SK-N-MC (cell line): ENCODE results near the gene RPL15.

Experiments
- DNase-seq: peaks from one replicate; pipeline ENCODE4 v3.0.0-alpha.2; 2011; ENCODE audit warnings: low read depth, low spot score
- H3K27ac ChIP-seq: fragments of 200-600 bp; sonication (generic); 2 replicates; pipeline ENCODE4 v1.5.1; 2016; ENCODE audit warnings: mixed run types
- H3K36me3 ChIP-seq: fragments of 200-600 bp; sonication (generic); 2 replicates; pipeline ENCODE4 v1.6.1; 2017; ENCODE audit warnings: antibody characterized with exemption, low read length, mixed read lengths; ENCODE audit not compliant: insufficient read depth
- H3K4me3 ChIP-seq: fragments of 200-600 bp; sonication (generic); 2 replicates; pipeline ENCODE4 v1.5.1; 2016
- H3K9ac ChIP-seq: fragments of 200-600 bp; sonication (generic); 2 replicates; pipeline ENCODE4 v1.8.0; 2017; ENCODE audit warnings: mixed run types, mixed read lengths; ENCODE audit not compliant: insufficient read length
- H3K9me3 ChIP-seq: fragments of 200-600 bp; sonication (generic); 2 replicates; pipeline ENCODE4 v1.6.1; 2017; ENCODE audit warnings: low read depth, mild to moderate bottlenecking, antibody characterized with exemption, low read length, moderate library complexity, mixed read lengths
- EZH2 ChIP-seq: fragments of 200-600 bp; sonication (generic); IDR thresholded peaks from one replicate; pipeline ENCODE4 v1.6.1; 2017; ENCODE audit warnings: antibody characterized with exemption
- FOXP2 ChIP-seq: optimal IDR thresholded peaks from 2 replicates; pipeline ENCODE3; 2011; ENCODE audit warnings: mild to moderate bottlenecking, moderate library complexity; ENCODE audit not compliant: insufficient read depth; ENCODE audit errors: extremely low read length, control extremely low read depth
- POLR2AphosphoS5 ChIP-seq: IDR thresholded peaks from 2 replicates; pipeline ENCODE4 v1.6.1; 2012; ENCODE audit warnings: mild to moderate bottlenecking, low read depth, low read length, borderline replicate concordance

The RPL15 gene

DNA sequence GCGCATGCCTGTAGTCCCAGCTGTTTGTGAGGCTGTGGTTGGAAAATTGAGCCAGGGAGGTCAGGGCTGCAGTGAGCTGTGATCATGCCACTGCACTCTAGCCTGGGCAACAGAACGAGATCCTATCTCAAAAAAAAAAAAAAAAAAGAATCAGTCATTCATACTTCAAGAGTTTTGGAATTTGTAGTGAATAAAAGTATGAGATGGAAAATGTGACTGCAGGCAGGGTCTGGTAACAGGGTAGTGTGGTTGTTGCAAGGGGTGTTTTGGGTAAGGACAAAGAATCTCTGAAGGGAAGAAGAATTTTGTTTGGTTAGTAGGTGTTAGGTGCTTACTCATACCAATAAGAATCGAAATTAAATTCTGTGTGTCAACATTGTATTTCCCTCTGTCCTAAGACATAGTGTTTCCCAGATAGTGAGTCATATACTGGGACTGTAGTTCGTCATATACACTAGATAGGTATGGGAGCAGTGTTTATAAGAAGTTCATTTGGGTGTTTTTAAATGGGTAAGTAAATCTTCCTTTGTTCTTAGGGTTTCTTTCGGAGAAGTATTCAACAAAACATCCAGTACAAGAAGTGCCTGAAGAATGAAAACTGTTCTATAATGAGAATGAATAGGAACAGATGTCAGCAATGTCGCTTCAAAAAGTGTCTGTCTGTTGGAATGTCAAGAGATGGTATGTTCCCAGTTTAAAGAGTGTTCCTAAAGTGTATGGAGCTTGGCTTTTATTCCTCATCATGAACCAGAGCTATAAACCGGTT is 42.4 kb downstream of the RPL15 start:
- no peak for DNase-seq
- Histone ChIP-seq H3K9ac (no peak overlapping the region), H3K27ac (no peak overlapping the region), H3K36me3 (no peaks in the 10 kb centered on the region), H3K9me3 (no peaks in the 10 kb centered on the region), H3K4me3 (no peak overlapping the region)
- TF ChIP-seq FOXP2: no peak
- TF ChIP-seq EZH2: no peak
- no peak for TF ChIP-seq POLR2AphosphoS5

DNA sequence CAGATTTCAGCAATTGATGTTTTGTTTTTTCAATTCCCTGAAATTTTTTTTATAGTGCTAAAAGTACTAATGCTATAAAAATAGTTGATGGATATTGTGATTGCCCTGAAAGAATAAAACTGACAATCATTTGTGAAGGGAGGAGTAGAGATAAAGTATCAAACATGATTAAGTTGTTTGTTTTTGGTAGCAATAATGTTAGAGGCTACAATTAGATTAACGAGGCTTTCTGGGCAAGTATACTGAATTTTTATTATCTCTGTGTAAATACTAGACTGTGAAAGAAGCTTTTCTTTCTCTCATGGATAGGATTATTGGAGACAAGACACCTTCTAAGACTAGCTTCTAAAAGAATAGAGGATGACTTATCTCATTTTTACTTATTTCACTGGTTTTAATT is 43.7 kb downstream of the RPL15 start:
- H3K4me3 ChIP-seq: no peak overlapping the region
- DNase-seq: no peak
- no peaks in the 10 kb centered on the region for H3K9me3 ChIP-seq
- no peak overlapping the region for H3K9ac ChIP-seq
- no peaks in the 10 kb centered on the region for H3K36me3 ChIP-seq
- no peak overlapping the region for H3K27ac ChIP-seq
- TF ChIP-seq POLR2AphosphoS5 (no peak), FOXP2 (no peak), EZH2 (no peak)

DNA sequence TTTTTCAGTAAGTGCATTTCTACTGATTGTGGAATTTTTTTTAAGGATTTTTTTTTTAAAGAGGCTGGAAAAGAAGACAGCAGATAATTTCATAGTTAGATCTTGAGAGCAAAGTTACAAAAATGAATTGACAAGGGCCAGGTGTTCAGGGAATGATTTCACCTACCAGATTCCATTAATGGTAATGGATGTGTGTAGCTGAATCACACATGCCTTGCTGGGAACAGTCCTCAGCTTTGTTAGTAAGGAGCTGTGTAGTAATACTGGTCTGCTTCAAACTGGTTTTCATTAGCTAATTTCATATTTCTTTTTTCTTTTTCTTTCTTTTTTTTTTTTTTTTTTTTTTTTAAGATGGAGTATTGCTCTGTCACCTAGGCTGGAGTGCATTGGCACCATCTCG is 44.1 kb downstream of the RPL15 start:
- Histone ChIP-seq H3K9me3 (no peaks in the 10 kb centered on the region), H3K9ac (no peak overlapping the region), H3K27ac (no peak overlapping the region), H3K36me3 (no peaks in the 10 kb centered on the region), H3K4me3 (no peak overlapping the region)
- no peak for DNase-seq
- no peak for TF ChIP-seq FOXP2
- TF ChIP-seq POLR2AphosphoS5: no peak
- TF ChIP-seq EZH2: no peak

DNA sequence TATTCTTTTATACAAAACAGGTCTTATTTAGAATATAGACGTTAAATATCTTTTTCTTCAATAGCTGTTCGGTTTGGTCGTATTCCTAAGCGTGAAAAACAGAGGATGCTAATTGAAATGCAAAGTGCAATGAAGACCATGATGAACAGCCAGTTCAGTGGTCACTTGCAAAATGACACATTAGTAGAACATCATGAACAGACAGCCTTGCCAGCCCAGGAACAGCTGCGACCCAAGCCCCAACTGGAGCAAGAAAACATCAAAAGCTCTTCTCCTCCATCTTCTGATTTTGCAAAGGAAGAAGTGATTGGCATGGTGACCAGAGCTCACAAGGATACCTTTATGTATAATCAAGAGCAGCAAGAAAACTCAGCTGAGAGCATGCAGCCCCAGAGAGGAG is 45.0 kb downstream of the RPL15 start:
- Histone ChIP-seq H3K27ac (no peak overlapping the region), H3K9me3 (no peaks in the 10 kb centered on the region), H3K36me3 (no peaks in the 10 kb centered on the region), H3K4me3 (no peak overlapping the region), H3K9ac (no peak overlapping the region)
- TF ChIP-seq FOXP2: no peak
- TF ChIP-seq EZH2: no peak
- no peak for TF ChIP-seq POLR2AphosphoS5
- DNase-seq: no peak

DNA sequence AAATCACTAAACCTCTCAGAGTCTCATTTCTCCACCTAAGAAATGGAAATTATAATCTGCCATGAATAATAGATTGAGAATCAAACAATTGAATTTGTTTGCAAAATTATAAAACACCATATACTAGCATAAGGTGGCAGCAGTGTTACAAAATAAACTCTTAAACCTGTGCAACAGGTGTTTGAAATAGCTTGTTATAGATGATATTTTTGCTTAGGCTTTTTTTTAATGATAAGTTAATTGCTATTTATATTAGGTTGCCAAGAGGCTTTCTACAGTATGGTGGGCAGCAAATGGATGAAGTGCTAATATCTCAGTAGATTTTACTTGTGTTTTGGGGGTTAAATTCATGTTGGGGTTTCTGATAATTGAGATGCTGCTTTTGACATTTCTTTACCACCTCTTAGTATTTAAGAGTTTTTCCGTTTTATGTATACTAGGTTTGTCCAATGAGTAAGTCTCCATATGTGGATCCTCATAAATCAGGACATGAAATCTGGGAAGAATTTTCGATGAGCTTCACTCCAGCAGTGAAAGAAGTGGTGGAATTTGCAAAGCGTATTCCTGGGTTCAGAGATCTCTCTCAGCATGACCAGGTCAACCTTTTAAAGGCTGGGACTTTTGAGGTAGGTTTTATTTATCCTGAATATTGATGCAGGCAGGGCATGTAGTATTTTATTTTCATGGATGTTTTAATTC is 47.8 kb downstream of the RPL15 start:
- no peak overlapping the region for H3K4me3 ChIP-seq
- H3K36me3 ChIP-seq: no peaks in the 10 kb centered on the region
- H3K9ac ChIP-seq: no peak overlapping the region
- no peak for TF ChIP-seq FOXP2
- TF ChIP-seq POLR2AphosphoS5: no peak
- no peak for TF ChIP-seq EZH2
- no peak overlapping the region for H3K27ac ChIP-seq
- DNase-seq: no peak
- H3K9me3 ChIP-seq: no peaks in the 10 kb centered on the region

DNA sequence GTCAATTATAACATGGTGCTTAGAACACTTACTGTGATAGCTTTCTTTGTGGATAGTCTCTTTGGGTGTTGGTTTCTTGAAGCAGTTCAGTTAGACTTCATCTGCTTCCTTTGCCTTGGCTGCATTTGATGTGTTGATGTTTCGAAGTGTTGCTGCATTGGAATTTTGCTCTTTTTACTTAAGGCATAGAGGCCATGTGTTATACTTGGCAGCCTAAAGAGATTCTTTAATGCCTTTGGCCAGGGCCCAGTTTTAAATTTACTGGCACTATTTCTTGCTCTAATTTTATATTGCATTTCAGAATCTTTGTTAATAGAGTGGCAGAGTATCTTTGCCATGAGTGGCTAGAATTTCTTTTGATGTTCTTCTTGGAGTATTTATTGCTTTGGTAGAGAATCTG is 49.4 kb downstream of the RPL15 start:
- Histone ChIP-seq H3K27ac (no peak overlapping the region), H3K36me3 (no peaks in the 10 kb centered on the region), H3K9me3 (no peaks in the 10 kb centered on the region), H3K4me3 (no peak overlapping the region), H3K9ac (no peak overlapping the region)
- DNase-seq: no peak
- TF ChIP-seq EZH2: no peak
- TF ChIP-seq POLR2AphosphoS5: no peak
- no peak for TF ChIP-seq FOXP2

DNA sequence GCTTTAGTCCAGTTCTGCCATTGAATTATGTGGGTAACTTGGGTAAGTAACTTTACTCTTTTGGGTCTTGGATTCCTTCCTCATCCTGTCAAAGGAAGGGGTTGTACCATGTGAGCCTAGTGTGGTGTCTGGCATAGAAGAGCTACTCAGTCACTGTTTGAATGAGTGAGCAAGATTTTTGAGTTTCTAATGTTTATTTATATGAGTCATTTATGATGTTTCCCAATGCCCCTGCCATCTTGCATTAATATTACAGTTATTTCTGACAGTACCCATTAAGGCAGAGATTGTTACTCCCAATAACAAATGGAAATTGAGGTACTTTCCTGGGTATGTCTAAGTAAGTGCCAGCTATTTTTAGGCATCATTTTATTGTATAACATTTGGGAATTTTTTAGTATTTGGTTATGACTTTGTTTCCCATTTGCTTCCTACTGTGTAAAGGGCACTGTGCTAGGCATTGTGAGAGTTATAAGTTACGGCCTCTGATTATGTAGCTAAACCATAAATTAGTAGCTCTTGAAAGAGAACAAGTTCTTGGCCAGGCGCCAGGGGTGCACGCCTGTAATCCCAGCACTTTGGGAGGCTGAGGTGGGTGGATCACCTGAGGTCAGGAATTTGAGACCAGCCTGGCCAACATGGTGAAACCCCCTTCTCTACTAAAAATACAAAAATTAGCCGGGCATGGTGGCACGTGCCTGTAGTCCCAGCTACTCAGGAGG is 51.7 kb downstream of the RPL15 start:
- DNase-seq: no peak
- Histone ChIP-seq H3K9ac (no peak overlapping the region), H3K36me3 (no peaks in the 10 kb centered on the region)

DNA sequence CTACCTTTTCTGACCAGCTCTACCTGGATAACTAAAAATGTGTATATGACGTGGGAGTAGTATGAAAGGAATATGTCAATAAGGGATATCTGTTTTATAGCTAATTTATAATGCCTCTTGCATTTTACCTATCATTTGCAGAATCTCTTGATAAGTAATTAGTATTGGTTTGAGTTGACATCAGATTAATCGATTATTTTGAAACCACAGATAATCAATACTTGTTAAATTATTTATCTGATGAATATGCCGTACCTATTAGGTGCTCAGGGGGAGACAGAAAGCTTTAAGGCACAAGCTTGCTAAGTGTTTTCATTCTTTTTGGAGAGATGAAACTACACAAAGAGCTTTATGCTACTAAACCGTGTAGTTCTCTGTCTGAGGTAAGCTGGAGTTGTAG is 52.5 kb downstream of the RPL15 start:
- no peak for TF ChIP-seq POLR2AphosphoS5
- TF ChIP-seq EZH2: no peak
- TF ChIP-seq FOXP2: no peak
- DNase-seq: no peak
- Histone ChIP-seq H3K4me3 (no peak overlapping the region), H3K9ac (no peak overlapping the region), H3K9me3 (no peaks in the 10 kb centered on the region), H3K36me3 (no peaks in the 10 kb centered on the region), H3K27ac (no peak overlapping the region)

More for the DNA sequence above, 51.7 kb downstream of the RPL15 start:
- H3K27ac ChIP-seq: no peak overlapping the region
- H3K4me3 ChIP-seq: no peak overlapping the region
- no peaks in the 10 kb centered on the region for H3K9me3 ChIP-seq
- TF ChIP-seq POLR2AphosphoS5: no peak
- TF ChIP-seq FOXP2: no peak
- no peak for TF ChIP-seq EZH2
